HFFc6 (cell line): ENCODE results near the gene HOXD4. TPM values are rescaled to one million over a fixed set of nuclear protein-coding genes. Genes with fewer than 3 reads are reported as not detected.
A peak's percentile ranks its signal among the peaks of the same experiment; 100 is the strongest.

Source experiments
- DNase-seq: peaks from one replicate; pipeline ENCODE4 v3.0.0-alpha.2; 2018
- H3K27ac Mint-ChIP-seq: 2 replicates; pipeline ENCODE4 v1.8.0; 2020; ENCODE audit warnings: mild to moderate bottlenecking, mixed read lengths
- H3K27me3 Mint-ChIP-seq: 2 replicates; pipeline ENCODE4 v1.8.0; 2021; ENCODE audit warnings: mild to moderate bottlenecking, moderate library complexity, mixed read lengths; ENCODE audit not compliant: insufficient read depth
- H3K36me3 Mint-ChIP-seq: 2 replicates; pipeline ENCODE4 v1.8.0; 2021; ENCODE audit warnings: low read depth, mixed read lengths
- H3K4me1 Mint-ChIP-seq: 2 replicates; pipeline ENCODE4 v1.8.0; 2020; ENCODE audit warnings: low read depth, mixed read lengths
- H3K4me3 Mint-ChIP-seq: 2 replicates; pipeline ENCODE4 v1.8.0; 2020; ENCODE audit warnings: mild to moderate bottlenecking, moderate library complexity, mixed read lengths
- H3K9me3 Mint-ChIP-seq: 2 replicates; pipeline ENCODE4 v1.8.0; 2020; ENCODE audit warnings: mild to moderate bottlenecking, mixed read lengths
- total RNA-seq, 6 experiments: library from RNA; stranded (reverse); fragmentation: NEBNext Ultra II Directional; extraction: Animal tissue kit (Norgen Biotek cat#: 25700); gene quantifications; 2 replicates in 1 of 6; 3 replicates in 5 of 6; pipeline ENCODE4 v1.2.3, GENCODE V29; 2021
- TF ChIP-seq, protein P1 (sequence below): fragments of 200-600 bp; sonication (generic); IDR thresholded peaks from 2 replicates; pipeline ENCODE4 v1.5.0; 2021; ENCODE audit warnings: antibody characterized with exemption, mild to moderate bottlenecking

Gene HOXD4
- total RNA-seq, 6 experiments from 2014 or later, result 0.40 to 0.69 (median 0.57) TPM; not detected in 2

- Mint-ChIP-seq H3K36me3 (peaks cover 22% of the 10 kb centered on the region), H3K4me3 (no peak within 1 kb of the TSS), H3K27me3 (peaks cover 3% of the 10 kb centered on the region), H3K4me1 (no peaks in the 10 kb centered on the region), H3K9me3 (no peaks in the 10 kb centered on the region), H3K27ac (no peak within 1 kb of the TSS)
- no peak for DNase-seq
- TF ChIP-seq, protein P1, sequence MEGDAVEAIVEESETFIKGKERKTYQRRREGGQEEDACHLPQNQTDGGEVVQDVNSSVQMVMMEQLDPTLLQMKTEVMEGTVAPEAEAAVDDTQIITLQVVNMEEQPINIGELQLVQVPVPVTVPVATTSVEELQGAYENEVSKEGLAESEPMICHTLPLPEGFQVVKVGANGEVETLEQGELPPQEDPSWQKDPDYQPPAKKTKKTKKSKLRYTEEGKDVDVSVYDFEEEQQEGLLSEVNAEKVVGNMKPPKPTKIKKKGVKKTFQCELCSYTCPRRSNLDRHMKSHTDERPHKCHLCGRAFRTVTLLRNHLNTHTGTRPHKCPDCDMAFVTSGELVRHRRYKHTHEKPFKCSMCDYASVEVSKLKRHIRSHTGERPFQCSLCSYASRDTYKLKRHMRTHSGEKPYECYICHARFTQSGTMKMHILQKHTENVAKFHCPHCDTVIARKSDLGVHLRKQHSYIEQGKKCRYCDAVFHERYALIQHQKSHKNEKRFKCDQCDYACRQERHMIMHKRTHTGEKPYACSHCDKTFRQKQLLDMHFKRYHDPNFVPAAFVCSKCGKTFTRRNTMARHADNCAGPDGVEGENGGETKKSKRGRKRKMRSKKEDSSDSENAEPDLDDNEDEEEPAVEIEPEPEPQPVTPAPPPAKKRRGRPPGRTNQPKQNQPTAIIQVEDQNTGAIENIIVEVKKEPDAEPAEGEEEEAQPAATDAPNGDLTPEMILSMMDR, result no peak
Measured at GRCh38 chr2:176115883-176116813, 35.2 kb upstream of the HOXD4 start, which contains the start of gene HOXD10. TSS of gene HOXD10 (plus strand) at chr2:176116778. CDS start at chr2:176116834, 56 bp downstream.

GRCh38 chr2:176117162-176117822, 34.1 kb upstream of the HOXD4 start:
- TF ChIP-seq, protein P1, result no peak
- no peak overlapping the region for H3K4me3 Mint-ChIP-seq
- DNase-seq, result no peak
- H3K9me3 Mint-ChIP-seq, result no peaks in the 10 kb centered on the region
- no peaks in the 10 kb centered on the region for H3K4me1 Mint-ChIP-seq
- H3K27me3 Mint-ChIP-seq, result peaks cover 3% of the 10 kb centered on the region
- H3K27ac Mint-ChIP-seq, result no peak overlapping the region
- H3K36me3 Mint-ChIP-seq, result peaks cover 22% of the 10 kb centered on the region

- peaks cover 22% of the 10 kb centered on the region for H3K36me3 Mint-ChIP-seq
- H3K4me1 Mint-ChIP-seq, result no peaks in the 10 kb centered on the region
- TF ChIP-seq, protein P1, result no peak
- no peak overlapping the region for H3K27ac Mint-ChIP-seq
- H3K27me3 Mint-ChIP-seq, result peaks cover 3% of the 10 kb centered on the region
- H3K4me3 Mint-ChIP-seq, result no peak overlapping the region
- no peaks in the 10 kb centered on the region for H3K9me3 Mint-ChIP-seq
- no peak for DNase-seq
Measured at GRCh38 chr2:176117823-176118371, 33.5 kb upstream of the HOXD4 start.

- no peak overlapping the region for H3K4me3 Mint-ChIP-seq
- H3K4me1 Mint-ChIP-seq, result no peaks in the 10 kb centered on the region
- peaks cover 3% of the 10 kb centered on the region for H3K27me3 Mint-ChIP-seq
- peaks cover 22% of the 10 kb centered on the region for H3K36me3 Mint-ChIP-seq
- no peak for DNase-seq
- no peaks in the 10 kb centered on the region for H3K9me3 Mint-ChIP-seq
- H3K27ac Mint-ChIP-seq, result no peak overlapping the region
- TF ChIP-seq, protein P1, result peak; percentile 48
Measured at GRCh38 chr2:176118601-176119339, 32.6 kb upstream of the HOXD4 start.
